GM21723 (cell line): Measurements from ENCODE around the gene AMOTL2.

Experiments
- ATAC-seq: cut with Tn5 transposase; IDR thresholded peaks from one replicate; pipeline ENCODE4 v1.9.1; 2021; ENCODE audit warnings: mild to moderate bottlenecking, moderate library complexity; ENCODE audit not compliant: unreplicated experiment

AMOTL2 gene

GRCh38 chr3:134337071-134337482, 37.2 kb downstream of the AMOTL2 start:
- ATAC-seq = no peak

GRCh38 chr3:134336587-134336986, 37.7 kb downstream of the AMOTL2 start:
- no peak for ATAC-seq

- no peak for ATAC-seq
Observed at GRCh38 chr3:134334901-134335280, 39.4 kb downstream of the AMOTL2 start.

- no peak for ATAC-seq
Observed at GRCh38 chr3:134334231-134334900, 39.9 kb downstream of the AMOTL2 start.

GRCh38 chr3:134333522-134334181, 40.6 kb downstream of the AMOTL2 start:
- ATAC-seq = no peak

- ATAC-seq = no peak
Observed at GRCh38 chr3:134332344-134332743, 41.9 kb downstream of the AMOTL2 start.

GRCh38 chr3:134331811-134332199, 42.4 kb downstream of the AMOTL2 start:
- ATAC-seq = no peak

- no peak for ATAC-seq
Observed at GRCh38 chr3:134330883-134331810, 43.1 kb downstream of the AMOTL2 start.

GRCh38 chr3:134328846-134329245, 45.4 kb downstream of the AMOTL2 start:
- ATAC-seq = no peak

GRCh38 chr3:134328147-134328591, 46.1 kb downstream of the AMOTL2 start:
- no peak for ATAC-seq

- ATAC-seq = no peak
Observed at GRCh38 chr3:134327594-134327975, 46.7 kb downstream of the AMOTL2 start.

GRCh38 chr3:134326760-134327593, 47.3 kb downstream of the AMOTL2 start:
- no peak for ATAC-seq

GRCh38 chr3:134326126-134326525, 48.1 kb downstream of the AMOTL2 start:
- no peak for ATAC-seq

- ATAC-seq = no peak
Observed at GRCh38 chr3:134325706-134326105, 48.5 kb downstream of the AMOTL2 start.

- no peak for ATAC-seq
Observed at GRCh38 chr3:134325061-134325705, 49.1 kb downstream of the AMOTL2 start.

GRCh38 chr3:134323966-134324962, 50.0 kb downstream of the AMOTL2 start:
- no peak for ATAC-seq

- ATAC-seq = no peak
Observed at GRCh38 chr3:134322286-134322685, 52.0 kb downstream of the AMOTL2 start.

GRCh38 chr3:134320749-134321148, 53.5 kb downstream of the AMOTL2 start:
- ATAC-seq = no peak

- ATAC-seq = no peak
Observed at GRCh38 chr3:134319931-134320330, 54.3 kb downstream of the AMOTL2 start.
